NCI-H748 (cell line): Measurements from ENCODE around the gene UBXN11.
"Not testable (repeated sequence)": the region's sequence is repeated elsewhere in the genome, so short reads cannot be mapped to it uniquely, and the experiment has no call there.

Experiments
- DNase-seq: peaks from one replicate; lab custom pipeline; 2025; ENCODE audit not compliant: unreplicated experiment; lab: John Stamatoyannopoulos, UW

Gene UBXN11

DNA sequence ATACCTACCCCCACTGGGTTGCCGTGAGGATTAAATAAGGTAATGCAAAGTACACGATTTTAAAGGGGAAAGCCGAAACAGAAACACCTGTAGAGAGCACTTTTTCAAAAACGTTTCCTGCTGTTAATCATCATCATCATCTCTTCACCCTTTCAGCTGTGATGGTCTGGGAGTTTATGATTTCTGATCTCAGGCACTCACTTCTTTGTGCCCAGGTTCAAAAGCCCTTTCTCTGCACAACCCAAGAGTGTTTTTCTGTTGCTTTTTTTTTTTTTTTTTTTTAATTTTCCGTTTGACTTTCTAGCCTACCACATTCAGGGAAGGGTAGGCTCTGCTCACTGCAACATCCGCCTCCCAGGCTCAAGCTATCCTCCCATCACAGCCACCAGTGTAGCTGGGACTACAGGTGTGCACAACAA lies 936 bp upstream of the UBXN11 start:
- no peak for DNase-seq

DNA sequence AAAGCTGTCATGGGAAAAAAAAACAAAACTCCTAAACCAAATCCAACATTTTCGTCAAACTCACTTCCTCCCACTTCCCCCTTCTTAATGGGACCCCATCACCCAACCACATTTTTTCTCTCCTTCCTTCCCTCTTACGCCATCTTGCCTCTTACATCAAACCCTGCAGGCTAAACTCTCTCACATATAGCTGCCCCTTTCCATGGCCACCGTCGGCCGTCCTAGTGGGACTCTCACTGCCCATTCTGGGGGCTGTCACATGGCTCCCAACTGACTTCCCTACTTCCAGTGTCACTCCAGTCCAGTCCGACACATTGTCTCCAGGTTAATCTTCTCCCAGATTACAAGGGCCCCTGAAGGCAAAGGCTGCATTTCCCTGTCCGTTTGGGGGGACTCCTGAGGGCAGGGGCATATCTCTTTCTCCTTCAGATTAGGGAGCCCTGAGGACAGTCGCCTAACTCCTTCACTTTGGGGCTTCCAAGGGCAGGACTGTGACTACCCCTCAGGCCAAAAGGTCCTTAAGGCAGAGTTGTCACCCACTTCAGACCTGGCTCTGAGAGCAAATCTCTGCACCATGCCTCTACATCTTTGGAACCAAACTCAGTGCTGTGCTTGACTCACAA lies 658 bp downstream of the UBXN11 start:
- DNase-seq, result no peak

DNA sequence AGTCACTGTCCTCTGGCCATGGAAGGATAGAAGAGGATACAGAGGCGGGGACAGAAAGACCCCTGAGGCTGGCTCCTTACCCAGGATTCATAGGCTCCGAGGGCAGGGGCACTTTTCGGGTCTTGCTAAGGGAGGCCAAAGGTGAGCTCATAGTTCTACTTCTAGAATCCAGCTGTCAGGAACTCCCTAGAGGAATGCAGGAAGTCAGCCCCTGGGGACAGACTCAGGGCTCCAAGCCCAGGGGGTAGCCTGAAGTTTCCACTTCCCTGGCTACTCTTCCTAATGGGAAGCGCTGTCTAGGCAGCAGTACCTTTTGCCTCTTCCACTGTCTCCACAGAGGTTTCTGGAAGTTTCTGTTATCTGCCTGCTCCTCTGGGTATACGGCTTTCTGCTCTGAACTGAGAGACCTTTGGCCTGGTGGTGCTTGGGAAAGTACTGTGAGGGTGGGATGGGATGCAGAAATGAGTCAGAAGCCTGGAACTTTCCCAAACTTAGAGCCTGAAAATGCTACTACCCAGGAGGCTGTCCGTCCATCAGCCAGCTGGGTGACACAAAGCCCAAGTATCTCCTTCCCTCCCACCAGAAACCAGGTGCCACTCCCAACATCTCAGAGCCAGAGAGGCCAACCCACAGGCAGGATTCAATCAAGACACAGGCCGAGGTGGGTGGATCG lies 3.6 kb downstream of the UBXN11 start:
- no peak for DNase-seq

DNA sequence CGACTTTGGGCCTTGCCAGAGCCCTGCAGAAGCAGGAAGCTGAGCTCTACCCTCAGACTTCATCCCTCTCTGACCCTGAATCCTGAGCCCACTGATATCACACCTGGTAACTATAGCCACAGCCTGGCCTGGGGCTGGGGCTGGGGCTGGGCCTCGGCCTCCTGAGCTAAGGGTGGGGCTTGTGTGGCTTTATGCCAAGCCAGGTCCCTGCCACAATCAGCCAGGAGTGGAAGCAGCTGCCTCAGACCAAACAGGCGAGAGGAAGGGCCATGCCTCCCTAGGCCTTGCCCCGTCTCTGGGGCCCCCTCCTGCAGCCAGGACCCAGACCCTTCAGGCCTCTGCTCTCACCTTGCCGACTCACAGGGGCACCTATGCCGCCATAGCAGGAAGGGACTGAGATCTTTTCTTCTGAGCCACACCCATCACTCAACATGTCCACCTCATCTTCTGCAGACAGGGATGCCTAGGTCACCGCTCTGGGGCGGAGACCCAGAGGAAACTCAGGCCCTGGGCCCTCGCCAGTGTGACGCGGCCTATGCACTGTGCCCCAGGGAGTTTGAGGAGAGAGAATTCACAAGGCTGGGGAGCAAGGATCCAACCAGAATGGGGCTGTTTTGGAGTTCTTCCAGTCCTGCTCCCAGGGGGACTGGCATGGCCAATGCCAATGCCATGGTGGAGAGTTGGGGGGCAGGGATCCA lies 5.7 kb downstream of the UBXN11 start:
- no peak for DNase-seq

DNA sequence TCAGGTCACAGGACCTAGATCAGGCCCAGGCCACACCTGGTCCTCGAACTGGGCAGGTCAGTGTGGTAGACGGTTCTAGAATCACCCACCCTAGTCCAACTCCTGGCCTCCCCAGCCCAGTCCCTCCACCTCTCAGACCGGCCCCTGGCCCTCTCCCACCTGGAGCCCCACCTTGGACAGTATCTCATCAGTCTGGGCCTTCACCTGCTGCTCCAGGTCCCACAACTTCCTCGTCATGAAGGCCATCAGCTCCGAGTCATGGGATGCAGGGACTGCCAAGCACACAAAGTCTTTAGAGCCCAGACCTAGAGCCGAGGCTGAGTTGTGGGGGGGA lies 8.7 kb downstream of the UBXN11 start:
- DNase-seq, result no peak

DNA sequence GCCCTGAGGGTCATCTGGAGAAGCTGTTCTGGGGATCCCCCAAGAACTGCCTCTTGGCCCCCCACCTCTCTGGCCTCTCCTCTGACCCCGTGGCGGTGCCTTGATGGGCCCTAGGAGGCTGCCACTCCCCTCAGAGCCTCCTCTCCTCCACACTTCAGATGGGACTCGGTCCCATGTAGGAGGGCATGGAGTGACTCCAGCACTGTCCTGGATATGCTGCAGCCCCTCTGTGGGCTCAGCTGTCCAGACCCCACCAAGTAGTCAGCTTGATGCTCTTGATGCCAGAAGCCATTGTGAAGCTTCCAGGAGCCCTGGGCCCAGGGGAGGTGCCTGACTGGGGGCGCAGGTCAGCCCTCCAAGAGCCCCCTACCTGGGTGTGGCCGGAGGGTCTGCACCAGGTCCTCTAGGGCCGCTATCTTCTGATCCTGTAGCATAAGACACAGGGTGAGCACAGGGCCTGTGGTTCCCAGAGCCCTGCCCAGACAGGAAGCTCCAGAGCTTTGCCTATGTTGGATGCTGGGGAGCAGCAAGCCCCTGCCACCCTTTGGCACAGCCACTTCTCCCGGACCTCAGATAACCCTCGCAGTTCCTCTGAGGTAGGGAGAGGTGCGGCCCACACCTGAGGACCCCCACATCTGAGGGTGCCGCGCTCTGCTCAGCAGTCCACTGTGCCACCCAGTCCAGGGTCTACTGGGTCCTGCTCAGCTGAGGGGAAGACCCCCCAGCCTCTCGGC lies 9.2 kb downstream of the UBXN11 start:
- no peak for DNase-seq

DNA sequence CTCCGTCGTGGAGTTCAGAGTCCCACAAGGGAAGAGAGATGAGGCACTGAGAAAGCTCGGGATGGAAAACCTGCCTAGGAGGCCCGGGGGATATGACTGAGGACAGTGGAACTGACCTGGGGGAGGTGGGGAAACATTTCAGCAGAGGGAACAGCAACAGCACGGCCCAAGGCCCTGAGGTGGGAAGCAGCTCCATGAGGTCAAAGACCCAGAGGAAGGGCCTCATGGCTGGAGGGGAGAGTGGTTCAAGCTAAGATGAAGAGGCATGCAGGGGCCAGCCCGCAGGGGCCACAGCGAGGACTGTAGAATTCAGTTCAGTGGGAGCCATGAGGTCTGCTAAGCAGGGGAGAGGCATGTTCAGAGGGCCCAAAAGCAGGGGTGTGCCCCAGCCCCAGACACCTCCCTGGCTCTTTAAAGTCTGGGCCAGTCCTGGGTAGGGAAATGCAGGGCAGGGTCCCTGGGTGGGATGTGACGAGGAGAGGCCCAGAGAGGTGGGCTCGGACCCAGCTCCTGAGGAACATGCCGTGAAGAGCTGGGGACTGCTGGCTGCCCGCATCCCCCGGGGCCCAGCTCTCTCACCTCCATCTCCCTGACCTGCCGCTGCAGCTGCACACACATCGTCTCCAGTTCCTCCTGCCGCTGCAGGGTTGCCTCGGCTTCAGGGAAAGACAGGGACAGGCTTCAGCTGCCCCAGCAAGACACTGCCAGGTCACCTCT lies 9.9 kb downstream of the UBXN11 start:
- DNase-seq, result no peak

DNA sequence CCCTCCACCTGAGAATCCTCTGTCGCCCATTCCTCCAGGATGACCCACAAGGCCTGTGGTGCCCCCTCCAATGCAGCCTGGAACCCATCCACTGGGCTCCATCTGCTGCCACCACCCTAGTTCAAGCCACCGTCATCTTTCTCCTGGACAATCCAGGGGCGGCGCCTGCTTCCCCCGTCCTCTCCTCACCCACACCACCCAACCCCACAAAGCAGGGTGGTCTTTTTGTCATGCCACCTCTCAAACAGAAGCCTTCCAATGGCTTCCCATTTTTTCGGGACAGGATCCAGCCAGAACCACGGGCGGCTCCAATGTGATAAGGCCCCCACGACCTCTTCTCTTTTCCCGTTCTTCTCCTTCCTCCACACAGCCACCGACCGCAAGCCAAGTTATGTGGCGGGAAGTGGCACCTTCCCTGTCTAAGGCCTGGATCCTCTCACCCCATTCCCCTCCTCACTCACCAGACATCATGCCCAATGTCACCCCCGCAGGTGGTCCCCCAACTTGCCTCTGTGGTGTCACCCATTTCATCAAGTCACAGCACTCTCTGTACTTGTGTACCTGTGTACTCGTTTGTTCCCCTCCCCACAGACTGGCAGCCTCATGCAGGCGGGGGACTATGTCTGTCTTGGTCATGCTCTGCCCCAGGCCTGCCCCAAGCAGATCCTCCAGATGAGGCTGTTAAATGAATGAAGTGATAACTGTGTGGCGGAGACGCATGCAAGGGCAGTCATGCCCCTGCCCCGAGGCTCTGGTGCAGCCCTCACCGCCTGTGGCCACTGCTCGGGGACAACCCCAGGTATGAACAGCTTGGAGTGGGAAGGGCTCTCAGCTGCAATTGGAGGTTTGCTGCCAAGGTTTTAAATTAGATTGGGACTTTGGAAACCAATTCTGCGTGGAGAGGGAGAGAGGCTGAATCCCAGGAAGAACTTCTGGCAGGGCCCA lies 11.0 kb downstream of the UBXN11 start:
- no peak for DNase-seq

DNA sequence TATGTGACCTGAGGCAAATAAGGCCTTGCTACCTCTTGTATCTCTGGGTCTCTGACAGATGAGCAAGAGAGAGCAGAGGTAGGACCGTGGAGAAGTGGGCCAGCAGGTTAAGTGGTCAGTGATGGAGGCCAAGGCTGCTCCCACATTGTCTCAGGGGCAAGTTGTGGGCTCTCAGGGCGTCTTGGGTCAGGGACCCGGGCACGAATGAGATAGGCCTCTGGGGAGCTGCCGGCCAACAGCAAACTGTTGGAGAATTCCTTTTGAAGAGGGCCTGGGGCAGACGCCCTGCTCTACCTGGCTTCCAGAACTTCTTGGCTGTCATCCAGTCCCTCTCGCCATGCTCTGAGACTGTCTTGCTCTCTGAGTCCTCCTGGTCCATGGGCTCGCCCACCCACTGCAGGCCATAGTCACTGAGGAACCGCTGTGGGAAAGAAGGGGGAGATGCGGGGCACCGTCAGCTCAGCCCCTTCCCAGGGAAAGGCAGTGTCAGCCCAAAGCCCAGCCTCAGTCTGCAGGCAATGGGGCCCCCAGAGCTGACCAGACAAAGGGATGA lies 12.4 kb downstream of the UBXN11 start:
- no peak for DNase-seq

DNA sequence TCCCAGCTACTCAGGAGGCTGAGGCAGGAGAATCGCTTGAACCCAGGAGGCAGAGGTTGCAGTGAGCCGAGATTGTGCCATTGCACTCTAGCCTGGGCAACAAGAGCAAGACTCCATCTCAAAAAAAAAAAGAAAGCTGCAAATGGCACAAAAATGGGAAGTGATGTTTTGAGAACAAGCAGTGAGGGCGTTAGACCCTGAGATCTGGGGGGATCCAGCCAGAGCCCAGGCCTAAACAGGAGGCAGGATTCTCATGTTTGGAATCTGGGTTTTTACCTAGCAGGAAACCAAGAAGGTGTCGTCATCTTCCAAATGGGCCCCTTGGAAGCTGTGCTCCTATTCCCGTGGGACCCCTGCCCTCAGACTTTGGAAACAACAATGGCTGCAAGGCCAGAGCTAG lies 13.7 kb downstream of the UBXN11 start:
- not testable (repeated sequence) for DNase-seq

DNA sequence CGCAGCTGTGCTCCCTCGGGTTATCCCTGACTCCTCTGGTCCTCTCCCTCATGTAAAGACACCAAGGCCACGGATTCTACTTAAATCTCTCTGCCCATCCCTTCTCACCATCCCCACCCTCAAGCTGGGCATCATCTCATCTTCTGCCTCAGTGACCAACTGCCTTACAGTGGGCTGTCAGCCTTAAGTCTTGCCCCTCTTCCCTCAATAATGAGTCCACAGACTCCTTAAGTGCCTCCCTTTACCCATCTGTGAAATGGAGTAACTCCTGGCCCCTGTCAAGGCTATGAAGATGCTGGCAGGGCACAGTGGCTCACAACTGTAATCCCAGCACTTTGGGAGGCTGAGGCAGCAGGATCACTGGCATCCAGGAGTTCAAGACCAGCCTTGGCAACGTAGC lies 14.5 kb downstream of the UBXN11 start:
- no peak for DNase-seq

DNA sequence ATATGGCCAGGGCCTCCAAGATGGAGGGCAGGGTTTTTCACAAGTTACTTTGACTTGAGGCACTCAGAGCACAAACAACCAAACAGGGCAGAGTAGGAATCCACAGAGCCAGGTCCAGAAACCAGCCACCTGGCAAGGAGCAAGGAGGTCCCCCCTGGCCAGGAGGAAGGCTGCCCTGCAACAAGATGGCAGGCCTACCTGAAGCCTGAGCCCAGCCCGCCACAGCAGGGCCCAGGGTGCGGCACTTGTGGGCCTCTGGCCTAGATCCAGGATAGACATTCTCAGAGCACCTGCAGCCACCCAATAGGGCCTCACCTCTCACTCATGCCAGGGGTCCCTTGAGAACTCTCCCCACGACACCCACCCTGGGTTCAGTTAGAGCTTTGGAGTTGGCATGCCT lies 15.0 kb downstream of the UBXN11 start:
- DNase-seq, result no peak

DNA sequence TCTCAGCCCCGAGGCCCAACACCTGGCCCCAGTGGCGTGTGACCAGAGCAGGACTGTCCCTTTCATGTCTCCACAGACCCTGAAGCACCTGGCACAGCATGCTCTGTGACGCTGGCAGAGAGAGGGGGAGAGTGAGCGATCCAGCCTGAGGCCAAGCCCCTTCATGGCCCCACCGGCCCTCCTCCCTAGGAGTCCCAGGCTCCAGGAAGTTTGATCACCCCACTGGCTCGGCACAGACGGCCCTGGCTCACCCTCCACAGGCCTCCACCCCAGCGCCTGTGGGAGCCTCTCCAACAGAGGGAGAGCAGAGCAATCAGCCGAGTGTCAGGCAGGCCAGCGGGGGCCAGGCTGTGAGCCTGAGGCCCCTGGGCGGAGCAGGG lies 15.6 kb downstream of the UBXN11 start:
- no peak for DNase-seq

DNA sequence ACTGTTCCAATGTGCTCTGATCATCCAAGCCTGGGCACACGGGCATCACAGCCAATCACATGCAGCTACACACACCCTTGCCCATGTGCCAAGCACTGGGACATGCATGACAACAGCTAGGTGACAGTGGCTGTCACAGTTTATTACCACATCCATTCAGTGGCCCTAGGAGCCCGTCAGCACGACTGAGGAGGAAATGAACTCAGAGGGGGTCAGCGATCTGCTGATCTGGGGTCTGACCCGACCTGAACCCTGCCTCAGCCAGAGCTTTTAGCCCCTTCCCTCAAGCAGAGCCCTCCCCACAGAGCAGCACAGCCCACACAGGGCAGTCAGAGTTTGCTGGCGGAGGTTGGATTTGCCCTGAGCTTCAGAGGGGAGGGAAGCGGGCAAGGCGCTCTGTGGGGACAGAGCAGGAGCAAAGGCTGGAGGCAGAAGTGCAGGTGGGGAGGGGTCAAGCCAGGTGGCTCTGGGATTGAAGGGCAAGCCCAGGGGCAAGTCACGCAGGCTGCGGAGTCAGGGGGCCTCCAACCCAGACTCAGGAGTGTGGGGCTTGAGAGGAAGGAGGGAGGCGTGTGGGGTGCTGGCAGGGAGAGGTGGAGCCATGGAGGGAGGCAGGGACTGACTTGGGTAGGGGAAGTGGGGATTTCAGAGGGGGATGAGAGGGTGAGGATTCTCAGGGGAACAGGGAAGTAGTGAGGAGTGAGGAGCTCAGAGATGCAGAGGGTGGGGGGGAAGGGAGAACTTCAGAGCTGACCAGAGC lies 16.1 kb downstream of the UBXN11 start:
- no peak for DNase-seq

DNA sequence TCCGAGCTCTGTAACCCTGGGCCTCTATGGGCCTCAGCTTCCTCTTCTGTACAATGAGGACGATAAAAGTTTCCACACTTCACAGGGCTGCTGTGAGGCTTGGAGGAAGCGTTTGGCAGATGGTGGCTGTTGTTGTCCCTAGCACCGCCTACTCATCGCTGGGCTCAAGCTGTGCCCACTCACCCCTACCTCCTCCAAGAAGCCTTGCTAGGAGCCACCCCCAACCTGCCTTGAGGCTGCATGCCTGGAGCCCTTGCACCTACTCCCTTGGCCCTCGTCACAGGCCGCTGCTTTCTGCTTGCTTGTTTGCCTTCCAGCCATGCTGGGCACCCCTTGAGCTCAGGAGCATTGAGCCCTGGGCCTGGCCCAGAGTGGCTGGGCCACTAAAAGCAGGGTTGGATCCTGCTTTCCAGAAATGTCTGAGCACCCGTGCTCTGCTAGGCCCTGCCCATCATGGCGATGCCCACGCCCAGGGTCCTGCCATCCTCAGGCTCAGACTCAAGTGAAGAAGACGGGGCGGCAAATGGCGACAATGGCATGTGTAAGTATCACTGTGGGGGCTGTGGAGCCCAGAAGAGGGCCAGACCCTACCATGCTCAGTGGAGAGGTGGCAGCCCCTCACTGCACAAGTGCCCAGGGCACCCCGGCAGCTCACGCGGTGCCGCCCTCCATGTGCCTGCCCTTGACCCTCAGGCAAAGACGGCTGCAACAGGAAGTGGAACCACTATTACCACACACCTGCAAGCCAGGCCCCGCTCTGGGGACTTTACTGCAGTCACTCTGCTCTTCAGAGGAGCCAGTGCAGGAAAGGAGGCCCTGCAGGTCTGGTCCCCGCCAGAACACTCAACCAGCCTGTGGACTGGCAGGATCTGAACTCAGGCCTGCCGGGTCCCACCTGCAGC lies 17.0 kb downstream of the UBXN11 start:
- no peak for DNase-seq

DNA sequence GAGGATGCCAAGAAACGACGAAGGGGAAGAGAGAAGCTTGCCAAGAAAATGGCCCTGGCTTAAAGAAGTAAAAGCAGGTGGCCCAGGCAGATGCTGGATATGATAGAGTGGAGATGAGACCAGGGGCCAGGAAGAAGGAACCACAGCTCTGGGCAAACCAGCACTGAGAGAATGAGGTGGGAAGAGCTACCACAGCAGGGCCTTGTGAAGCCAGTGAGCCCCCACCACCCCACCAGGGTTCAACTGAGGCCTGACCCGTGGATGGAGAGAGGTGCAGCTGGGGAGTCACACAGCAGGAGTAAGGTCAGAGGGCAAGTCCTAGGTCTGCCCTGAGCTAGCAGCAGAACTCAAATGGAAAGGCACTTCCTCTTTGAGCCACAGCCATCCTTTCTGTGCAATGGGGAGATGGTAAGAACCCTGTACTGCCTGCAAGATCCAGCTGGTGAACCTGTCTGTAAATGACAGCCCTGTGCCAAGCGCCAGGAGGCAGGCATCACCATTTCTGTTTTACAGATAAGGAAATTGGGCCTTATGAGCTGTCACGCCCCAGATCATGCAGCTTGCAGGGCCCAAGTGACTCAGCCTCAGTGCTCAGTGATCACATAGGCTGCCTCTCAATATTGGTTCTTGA lies 18.0 kb downstream of the UBXN11 start:
- no peak for DNase-seq

DNA sequence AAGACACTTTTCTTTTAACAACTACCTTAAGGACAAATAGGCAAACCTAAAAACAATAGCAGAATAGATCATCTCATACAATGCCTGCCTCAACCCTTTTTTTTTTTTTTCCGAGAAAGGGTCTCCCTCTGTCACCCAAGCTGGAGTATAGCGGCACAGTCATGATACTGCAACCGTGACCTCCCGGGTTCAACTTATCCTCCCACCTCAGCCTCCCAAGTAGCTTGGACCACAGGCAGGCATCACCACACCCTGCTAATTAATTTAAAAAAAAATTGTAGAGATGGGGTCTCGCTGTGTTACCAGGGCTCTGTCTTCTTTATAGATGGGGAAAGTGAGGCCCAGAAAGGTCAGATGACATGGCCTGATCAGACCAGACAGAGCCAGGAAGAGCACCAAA lies 18.6 kb downstream of the UBXN11 start:
- no peak for DNase-seq
